ENCODE measurements around the gene KCNIP1.

KCNIP1 gene

DNA sequence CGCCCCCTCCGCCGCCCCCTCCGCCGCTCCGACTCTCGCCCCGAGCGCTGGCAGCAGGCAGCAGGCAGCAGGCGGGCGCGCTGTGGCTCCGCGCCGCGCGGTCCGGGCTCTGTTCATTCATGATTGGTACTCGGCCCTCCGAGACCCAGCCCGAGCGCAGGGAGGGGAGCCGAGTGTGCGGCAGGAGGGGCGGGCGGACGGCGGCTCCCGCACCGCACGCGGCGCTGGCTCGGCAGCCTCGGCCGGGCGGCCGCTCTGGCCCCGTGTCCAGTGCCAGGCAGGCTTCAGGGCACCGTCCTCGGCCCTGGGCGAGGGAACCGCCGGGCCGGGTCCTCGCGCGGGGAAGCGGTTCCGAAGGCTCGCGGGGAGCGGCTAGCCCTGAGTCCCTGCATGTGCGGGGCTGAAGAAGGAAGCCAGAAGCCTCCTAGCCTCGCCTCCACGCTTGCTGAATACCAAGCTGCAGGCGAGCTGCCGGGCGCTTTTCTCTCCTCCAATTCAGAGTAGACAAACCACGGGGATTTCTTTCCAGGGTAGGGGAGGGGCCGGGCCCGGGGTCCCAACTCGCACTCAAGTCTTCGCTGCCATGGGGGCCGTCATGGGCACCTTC, at the start of gene KCNIP1:
Gene KCNIP1, plus strand, starts transcription at position 31 of the 607 bp plus-strand sequence.
- no peak for DNase-seq

DNA sequence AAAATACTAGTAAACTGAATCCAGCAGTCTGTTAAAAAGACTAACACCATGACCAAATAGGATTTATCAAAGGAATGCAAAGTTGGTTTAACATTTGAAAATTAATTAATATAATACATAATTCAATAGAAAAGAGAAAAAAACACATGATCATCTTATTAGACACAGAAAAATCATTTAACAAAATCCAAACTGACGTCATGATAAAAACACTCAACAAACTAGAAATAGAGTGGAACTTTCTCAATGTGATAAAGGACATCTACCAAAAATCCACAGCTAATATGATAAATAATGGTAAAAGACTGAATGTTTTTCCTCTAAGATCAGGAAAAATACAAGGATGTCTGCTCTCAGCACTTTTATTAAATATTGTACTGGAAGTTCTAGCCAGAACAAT, 40.4 kb upstream of the KCNIP1 start:
- DNase-seq: no peak

DNA sequence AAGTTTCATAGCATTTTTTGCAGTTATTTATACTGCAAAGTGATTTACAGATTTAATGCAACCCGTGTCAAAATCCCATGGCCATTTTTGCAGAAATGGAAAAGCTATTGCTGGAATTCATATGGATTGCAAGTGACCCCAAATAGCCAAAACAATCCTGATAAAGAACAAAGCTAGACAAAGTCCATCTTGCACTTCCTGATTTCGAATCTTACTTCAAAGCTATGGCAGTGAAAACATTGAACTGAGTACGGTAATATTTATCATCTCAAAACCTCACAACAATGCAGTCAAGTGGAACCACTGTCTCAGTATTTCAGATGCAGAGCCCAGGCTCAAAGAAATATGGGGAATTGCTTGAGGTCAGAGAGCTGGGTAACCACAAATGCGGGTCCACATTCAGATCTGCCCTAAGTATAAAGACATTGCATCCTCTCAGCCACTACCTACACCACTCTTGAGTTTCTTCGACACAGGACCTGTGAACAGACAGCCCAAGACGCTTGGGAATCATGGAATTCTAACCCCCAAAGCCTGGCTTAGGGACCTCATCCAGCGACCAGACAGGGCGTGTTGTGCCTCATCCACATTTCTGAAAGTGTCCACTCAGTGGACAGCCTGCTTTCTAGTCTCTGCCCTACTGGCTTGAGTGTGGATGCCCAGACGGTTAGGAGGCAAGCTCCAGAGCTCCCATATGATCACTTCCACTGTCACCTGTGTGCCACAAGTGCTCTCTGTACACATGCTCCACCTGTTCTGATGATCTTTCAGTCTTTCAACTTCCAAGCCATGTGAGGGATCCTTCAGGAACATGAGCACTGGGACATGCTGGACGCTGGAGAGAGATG, 39.3 kb upstream of the KCNIP1 start:
- no peak for DNase-seq

DNA sequence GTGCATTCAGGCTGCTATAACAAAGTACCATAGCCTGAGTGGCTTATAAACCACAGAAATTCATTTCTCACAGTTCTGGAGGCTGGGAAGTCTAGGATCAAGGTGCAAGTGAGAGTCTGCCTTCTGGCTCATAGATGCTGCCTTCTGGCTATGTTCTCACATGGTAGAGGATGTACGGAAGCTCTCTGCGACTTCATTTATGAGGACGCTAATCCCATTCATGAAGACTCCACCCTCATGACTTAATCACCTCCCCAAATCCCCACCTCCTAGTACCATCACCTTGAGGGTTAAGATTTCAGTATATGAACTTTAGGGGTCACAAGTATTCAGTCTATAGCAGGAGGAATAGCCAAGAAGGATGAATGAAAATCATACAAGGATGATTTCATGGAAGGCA, 37.3 kb upstream of the KCNIP1 start:
- DNase-seq: no peak

DNA sequence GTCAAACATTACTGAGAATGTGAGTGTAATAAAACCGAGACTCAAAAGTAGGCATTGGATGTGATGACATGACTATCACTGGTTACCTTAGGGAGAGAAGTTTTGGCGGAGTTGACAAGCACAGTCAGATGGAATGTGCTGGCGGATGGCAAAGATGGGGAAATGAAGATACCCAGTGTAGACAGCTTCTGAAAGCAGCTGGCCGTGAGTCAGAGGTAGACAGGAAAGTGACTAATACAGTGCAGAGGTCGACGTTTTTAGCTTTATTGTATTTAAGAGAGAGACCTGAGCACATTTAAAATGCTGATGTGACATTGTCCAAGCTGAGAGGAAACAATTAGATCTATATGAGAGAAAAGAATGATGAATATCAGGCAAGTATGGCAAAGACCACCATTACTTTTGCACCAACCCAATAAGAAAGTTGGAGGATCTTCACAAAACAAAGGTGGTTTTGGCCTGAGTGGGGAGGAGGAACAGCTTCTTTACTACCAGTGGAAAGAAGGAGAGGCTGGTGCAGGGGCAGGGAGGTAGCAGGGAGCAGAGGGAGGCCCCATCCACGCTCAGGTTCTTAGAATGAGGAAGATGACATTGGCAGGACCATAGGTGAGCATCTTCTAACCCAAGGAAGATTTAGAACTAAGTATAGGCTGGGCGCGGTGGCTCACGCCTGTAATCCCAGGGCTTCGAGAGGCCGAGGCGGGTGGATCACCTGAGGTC, 36.7 kb upstream of the KCNIP1 start:
- no peak for DNase-seq

DNA sequence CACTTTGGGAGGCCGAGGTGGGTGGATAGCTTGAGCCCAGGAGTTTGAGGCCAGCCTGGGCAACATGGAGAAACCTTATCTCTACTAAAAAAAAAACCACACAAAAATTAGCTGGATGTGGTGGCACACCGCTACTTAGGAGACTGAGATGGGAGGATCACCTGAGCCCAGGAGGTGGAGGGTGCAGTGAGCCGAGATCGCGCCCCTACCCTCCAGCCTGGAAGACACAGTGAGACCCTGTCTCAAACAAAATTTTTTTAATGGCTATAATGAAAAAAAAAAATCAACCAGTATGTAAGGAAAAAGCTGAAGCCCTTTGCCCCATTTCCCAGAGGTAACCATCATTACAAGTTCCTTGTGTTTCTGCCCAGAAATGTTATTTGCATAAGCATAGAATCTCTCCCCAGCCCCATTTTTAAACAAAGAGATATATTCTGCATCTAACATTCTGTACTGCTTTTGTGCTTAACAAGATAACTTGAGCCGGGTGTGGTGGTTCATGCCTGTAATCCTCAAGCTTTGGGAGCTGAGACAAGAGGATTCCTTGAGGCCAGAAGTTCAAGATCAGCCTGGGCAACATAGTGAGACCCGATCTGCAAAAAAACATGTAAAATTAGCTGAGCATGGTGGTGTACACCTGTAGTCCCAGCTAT, 35.1 kb upstream of the KCNIP1 start:
- DNase-seq: no peak

DNA sequence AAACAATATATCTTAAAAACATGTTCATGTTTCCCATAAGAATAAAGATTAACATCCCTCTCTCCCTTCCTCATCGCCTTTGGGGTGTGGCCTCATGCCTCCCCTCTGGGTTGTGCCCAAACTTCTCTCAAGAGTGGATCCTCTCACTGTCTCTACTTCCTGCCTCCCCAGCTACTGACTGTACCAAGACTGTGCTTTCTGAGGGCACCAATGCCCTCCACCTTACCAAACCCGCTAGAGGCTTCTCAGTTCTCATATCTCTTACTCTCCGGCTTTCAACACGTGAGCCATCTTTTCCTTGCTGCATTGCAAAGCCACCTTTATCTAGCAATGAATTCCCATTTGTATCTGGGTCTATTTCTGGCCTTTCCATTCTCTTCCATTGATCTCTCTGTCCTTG, 34.4 kb upstream of the KCNIP1 start:
- no peak for DNase-seq

DNA sequence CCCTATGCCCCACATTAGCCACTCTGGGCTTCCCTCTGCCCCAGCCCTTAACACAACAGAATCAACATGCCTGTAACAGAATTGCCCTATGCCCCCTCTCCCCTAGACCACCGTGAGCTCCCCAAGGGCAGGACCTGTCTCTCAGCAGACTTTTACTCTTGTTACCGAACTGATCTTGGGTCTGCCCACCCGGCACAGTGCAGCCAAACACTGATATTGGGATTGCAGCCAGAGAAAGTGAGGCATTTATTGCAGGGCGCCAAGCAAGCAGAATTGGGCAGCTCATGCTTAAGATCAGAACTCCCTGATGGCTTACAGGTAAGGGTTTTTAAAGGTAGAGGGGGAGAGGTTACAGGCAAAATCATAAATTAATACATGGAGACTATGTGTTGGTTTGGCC, 33.5 kb upstream of the KCNIP1 start:
- DNase-seq: no peak

DNA sequence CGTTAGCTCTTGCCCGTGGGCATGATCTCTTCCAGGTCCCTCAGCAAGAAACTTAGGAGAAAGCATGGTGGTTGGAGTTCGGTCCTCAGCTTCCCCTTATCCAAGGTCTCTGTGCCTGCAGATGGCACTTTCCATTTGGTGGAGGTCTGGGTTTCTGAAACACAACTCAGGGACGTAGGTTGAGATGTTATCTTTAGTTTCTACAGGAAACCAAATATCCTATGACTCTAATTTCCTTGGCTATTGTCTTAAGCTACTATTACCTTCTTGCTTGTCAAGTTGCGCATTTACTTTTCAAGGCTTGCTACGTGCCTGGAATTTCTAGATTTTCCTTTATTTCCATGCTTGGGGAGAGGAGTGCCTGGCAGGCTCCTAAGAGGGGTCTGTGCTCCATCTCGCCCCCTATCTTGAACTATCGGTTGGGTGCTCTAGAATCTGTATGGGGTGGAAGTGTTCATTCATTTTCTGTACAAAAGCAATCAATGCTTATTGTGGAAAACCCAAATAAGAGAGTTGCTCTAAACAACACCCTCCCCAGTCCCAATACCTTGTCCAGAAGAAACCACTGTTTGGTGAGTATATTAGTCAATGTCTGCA, 32.9 kb upstream of the KCNIP1 start:
- no peak for DNase-seq

DNA sequence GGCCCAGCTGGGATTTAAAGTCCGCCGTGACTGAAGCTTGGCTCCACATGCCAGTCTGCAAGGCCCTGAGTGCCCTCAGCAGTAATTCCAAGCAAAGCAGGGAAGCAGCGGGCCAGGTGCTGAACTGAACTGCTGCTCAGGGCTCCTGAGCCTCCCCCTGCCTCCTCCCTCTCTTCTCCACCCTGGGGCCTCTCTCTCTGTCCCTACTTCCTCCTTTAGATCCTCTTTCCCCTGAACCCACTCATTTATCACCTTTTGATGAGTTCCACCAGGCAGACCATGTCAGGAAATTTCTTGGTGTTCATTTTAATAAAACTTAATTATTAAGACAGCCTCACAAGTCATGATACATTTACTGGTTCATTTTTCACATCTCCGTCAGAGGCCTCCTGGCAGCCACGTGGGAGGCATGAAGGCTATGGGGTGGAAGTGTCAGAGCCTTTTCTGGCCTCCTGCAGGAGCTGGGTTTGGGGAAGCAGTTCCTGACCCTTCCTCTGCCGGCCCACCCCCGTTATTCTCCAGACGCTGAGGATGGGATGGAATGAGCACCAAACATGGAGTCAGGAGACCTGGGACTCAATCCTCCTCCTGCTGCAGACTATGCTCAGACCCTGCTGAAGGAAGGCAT, 32.2 kb upstream of the KCNIP1 start:
- no peak for DNase-seq

DNA sequence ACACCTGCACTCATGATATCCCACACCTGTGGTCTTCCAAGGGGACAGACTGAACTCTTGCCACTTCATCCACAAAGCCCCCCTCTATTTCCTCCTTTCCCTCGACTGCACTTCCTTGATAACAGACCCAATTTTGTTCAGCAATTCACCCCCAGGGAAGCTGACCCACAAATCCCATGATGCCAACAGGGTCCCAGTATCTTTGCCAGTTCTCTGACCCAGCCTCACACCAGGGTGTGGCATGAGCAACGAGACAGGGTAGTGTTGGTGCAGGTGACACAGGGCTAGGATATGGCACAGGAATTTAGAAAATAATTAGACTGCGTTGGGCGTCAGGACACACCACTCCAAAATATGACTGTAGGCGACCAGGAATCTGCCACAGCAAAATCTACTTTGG, 30.2 kb upstream of the KCNIP1 start:
- DNase-seq: no peak

DNA sequence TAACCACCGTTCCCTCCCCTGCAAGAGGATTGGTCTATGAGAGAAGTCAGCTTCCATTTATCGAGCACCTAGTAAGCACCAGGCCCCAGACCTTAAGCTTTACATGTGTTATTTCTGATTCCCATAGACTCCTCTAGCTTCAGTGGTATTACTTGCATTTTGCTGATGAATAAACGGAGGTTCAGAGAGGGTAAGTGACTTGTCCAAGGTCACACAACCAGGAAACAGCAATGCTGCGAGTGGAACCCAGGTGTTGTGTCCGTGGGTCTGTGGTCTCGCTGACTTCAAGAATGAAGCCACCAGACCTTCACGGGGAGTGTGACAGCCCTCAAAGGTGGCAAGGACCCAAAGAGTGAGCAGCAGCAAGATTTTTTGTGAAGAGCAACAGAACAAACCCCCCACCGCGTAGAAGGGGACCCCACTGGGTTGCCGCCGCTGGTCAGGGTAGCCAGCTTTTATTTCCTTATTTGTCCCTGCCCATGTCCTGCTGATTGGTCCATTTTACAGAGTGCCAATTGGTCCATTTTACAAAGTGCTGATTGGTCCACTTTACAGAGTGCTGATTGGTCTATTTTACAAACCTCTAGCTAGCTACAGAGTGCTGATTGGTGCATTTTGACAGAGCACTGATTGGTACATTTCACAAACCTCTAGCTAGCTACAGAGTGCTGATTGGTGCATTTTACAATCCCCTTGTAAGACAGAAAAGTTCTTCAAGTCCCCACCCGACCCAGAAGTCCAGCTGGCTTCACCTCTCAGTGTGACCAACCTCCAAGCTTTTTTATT, 29.1 kb upstream of the KCNIP1 start:
- no peak for DNase-seq

DNA sequence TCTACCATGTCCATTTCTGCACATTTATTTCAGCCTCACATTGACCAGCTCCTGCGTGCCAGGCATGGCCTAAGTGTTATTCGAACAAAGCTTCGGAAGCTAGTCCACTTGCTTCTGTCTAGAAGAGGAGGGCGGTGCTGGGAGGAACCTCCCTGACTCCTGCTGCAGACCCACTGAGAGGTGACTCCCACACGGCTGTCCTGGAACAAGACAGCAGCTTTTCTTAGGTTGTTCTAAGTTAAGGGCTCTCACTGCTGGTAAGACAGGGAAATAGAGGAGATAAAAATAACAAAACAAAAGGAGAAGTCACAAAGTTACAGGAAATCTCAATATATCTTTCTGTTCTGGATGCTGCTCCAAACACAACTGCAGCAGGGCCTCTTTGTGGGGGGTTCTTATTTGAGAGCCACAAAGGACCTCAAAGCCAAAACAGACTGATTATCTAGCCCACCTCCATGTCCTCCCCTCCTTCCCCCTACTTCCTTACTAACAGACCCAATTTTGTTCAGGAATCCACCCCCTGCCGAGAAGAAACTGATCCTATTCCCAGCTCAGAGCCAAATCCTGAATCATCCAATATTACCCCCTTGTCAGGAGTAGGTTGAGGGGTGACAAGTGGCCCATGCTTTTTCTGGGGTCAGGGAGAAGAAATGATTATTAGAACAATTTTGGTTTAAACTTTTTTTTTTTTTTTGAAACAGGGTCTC, 28.4 kb upstream of the KCNIP1 start:
- DNase-seq: no peak

DNA sequence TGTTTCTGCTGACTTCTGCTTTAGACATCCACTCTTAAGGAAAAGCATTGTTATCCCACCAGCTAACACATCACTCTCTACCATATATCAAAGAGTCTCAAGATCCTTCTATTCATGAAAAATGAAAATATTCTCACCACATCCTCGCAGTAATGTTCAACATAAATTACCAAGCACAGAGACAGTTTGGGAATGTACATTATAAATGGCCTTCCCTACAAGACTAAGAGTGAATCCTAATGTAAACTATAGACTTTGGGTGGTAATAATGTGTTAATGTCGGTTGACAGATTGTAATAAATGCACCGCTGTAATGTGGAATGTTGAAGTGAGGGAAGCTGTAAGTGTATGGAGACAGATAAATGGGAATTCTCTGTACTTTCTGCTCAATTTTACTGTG, 27.1 kb upstream of the KCNIP1 start:
- DNase-seq: no peak

DNA sequence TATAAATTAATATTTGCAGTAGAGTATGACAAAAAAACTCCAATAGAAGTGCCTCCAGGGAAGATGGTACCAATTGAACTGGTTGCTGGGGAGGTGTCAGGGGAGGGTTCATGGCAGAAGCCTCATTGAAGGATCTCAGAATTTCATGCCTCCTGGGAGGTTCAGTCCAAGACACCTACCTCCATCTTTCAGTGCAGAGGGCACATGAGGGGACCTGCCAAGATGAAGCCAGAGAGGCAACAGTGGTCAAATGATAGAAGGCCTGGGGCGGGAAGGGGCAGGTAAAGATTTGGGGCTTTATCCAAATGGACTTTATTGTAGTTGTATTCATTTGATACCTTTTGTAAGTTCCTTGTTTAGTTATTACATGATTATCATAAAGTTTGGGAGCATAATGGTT, 25.9 kb upstream of the KCNIP1 start:
- no peak for DNase-seq

DNA sequence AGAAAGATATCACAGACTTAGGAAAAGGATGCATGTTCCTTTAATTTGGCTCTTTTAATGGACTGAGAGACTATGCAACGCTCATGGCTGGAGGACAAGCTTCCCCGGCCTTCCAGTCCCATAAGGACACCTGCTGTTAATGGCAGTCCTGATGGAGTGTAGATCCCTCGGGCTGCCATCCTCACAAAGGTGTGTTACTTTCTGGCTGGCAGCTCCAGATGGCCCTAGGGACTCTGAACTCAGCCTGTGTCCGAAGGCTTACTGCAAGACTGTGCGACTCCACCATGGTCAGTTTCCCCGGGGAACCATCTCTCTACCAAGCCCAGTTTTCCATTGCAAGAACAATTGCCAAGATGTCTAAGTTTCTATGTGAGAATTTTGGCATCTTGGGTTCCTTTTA, 25.5 kb upstream of the KCNIP1 start:
- DNase-seq: no peak

DNA sequence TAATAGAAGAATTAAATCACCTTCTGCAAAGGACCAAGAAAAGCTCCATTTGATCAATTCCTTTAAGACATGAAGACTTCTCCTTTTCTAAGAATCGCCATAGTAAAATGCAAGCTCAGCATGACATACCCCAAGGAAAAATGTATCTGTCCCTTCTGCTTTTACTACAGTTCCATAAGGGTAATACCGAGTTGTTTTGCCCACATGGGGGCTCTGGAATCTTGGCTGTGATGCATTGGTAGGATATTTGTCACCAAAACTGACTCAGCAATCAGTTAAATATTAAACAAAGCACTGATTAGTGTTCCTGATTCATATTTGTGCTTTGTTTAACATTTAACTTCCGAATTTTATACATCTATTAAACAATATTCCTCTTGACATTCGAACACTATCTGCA, 24.3 kb upstream of the KCNIP1 start:
- no peak for DNase-seq

DNA sequence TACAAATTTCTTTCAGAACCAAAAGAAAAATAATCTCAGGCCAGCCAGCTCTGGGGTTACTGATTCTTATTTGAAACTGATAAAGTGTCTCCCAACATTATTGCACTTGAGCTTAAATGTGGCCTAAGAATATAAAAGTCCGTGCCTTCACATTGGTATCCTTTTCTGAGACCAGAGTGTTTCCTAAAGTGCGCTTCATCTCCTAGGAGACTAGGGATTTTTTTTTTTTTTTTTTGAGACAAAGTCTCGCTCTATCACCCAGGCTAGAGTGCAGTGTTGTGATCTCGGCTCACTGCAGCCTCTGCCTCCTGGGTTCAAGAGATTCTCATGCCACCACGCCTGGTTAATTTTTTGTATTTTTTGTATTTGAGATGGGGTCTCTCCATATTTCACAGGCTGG, 23.6 kb upstream of the KCNIP1 start:
- DNase-seq: no peak

DNA sequence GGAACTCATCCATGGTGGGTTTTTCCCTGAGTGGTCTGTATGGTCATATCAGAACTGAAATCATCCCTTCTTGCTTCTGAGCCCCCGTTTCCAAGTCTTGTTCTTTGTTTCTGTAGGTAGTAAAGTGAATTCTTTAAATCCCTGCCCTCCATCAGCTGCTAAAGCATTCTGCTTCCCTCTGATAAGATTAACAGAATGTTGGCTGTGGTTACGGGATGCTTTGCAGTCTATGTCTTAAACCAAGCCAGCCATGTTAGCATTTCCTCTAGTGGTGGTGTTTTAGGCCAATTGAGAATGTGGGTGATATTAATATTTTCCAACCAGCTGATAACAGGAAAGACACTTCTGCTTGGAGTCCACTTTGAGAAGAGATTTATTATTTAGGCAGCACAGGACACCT, 22.0 kb upstream of the KCNIP1 start:
- DNase-seq: no peak

DNA sequence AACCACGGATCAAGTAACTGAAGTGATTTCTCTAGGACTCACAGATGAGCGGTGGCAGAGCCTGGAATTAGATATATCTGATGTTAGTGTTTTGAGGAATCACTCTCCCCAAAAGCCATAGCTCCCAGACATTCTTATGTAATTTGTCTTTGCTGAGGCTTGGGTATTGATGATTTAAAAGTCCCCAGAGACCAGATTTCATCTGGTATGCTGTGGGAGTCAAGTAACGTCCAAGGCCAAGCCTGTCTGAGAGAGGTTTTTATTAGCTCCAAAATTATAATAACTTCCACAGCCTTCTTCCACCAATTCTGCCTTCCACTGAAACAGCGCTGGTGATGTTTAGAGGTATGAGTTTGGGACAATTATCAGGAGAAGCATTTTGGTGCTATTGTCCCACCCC, 21.3 kb upstream of the KCNIP1 start:
- no peak for DNase-seq

Data from NCI-H510A (cell line).